Epithelial cell of prostate (primary cell): Measurements from ENCODE around the gene SSBP3.
A peak's percentile ranks its signal among the peaks of the same experiment; 100 is the strongest.

Experiments
- DNase-seq: peaks from one replicate; pipeline ENCODE4 v3.0.0-alpha.2; 2011; ENCODE audit warnings: low read depth, low spot score
- H3K27ac ChIP-seq: fragments of 450-650 bp; 2 replicates; pipeline ENCODE4 v1.5.1; 2017; ENCODE audit warnings: mild to moderate bottlenecking

SSBP3 gene

GRCh38 chr1:54318246-54318814 lies 87.9 kb downstream of the SSBP3 start:
- H3K27ac ChIP-seq = no peak overlapping the region
- DNase-seq = no peak

- DNase-seq = no peak
- H3K27ac ChIP-seq = no peak overlapping the region
Observed at GRCh38 chr1:54317084-54317483, 89.1 kb downstream of the SSBP3 start.

DNA sequence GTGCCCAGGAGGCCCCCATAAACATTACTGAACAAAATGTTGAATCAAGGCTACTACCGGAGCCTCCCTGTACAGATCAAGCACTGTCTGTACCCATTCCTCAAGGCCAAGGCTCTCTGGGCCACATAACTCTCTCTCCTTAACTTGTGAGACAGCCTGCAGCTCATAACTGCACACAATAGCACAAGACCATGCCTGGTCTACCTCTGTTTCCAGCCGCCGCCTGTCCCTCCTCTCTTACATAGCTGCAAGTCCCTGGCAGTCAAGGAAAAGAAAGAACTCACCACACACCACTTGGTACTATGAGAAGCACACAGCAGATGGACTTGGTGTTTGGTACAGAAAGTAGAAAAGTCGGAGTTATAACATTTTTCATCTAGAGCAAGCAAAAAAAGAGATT lies 91.1 kb downstream of the SSBP3 start:
- DNase-seq = no peak
- H3K27ac ChIP-seq = no peak overlapping the region

DNA sequence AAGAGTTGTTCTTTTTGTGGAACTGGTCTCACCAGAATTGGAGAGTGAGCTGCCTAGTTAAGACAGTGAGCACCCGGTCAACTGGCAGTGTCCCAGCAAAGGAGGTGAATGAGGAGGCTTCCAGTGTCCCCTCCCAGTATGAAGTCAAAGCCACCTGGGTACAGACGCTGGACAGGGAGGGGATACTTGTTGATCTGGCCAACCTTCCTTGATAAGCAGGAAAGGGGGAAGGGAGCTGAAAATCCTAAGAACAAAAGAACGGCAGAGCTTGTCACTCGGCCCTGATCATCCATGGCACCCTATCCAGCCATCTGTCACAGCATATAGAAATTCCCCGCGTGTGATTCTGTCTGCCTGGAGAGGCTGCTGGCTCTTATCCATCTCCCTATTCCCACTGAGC lies 91.5 kb downstream of the SSBP3 start:
- H3K27ac ChIP-seq = no peak overlapping the region
- no peak for DNase-seq

- no peak for DNase-seq
- H3K27ac ChIP-seq = no peak overlapping the region
Observed at GRCh38 chr1:54312796-54313316, 93.3 kb downstream of the SSBP3 start.

GRCh38 chr1:54311506-54311905 lies 94.7 kb downstream of the SSBP3 start:
- no peak overlapping the region for H3K27ac ChIP-seq
- DNase-seq = no peak

DNA sequence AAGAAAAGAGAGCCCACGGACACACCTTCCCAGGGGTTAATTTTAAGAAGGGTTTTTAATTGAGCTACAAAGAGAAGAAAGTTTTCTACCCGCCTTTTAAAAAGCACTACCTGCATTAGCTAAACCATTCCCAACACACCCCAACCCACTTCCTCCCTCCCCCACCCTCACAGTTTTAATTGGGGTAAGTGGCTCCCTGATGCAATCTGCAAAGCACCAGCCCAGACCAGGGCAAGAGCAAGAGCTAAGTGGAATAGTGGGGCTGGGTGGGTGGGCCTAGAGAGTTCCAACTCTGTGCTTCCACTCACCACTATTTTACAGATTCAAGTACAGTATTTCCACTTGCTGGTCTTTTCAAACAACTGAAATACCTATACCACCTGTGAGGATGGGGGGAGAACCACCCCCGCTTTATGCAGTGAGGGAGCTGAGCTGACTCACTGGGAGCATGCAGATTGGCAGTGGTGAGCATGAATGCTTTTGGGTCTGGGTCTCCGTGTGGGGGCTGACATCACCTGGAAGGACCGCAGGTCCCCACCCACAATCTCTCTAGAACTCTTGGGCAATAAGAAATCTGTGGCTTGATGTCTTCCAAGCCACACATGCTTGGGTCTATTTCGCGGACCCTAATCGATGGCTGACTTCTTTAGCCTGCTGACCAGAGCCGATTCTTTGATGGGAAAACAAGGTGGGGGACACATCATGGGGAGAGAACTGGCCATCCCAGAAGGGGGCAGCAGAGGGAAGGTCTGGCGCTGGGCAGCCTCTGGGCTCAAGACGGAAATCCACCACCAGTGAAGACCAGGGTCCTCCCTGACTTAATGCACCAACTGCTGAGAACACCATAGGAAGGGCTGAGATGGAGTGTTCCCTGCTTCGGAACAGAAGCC lies 95.5 kb downstream of the SSBP3 start:
- DNase-seq = no peak
- no peak overlapping the region for H3K27ac ChIP-seq

DNA sequence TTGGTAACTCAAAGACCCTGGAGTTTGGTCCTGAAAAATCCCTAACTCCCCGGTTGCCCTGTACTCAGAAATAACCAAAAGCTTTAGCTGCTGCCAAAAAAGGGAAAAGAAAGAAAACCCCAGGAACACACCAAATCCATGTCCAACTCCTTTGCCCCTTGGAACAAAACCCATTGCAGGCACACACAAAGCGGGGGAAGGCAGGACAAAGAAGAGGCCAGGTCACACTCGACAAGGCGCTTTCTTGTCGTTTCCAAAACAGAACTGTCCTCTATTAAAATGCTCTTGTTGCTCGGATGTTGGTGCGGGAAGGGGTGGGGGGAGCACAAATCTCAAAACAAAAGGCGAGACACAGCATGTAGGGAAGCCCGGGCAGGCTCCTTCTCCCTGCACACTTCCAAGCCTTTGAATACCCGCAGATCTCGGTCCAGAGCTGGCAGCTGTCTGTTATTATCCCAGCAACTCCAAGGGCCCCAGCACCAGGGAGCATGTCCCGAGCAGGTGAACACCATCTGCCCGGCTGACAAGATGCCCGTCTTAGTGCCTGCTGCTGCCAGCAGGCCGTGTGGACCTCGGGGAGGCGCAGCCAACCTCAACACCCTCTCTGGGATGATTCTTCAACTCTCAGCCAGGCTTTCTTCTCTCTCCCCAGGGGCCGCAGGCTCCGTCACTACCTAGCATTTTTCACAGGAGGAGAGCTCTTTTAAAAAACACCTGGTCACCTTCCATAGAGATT lies 96.4 kb downstream of the SSBP3 start:
- DNase-seq = no peak
- no peak overlapping the region for H3K27ac ChIP-seq

GRCh38 chr1:54307305-54307704 lies 98.9 kb downstream of the SSBP3 start:
- no peak overlapping the region for H3K27ac ChIP-seq
- no peak for DNase-seq

GRCh38 chr1:54305906-54306514 lies 100.2 kb downstream of the SSBP3 start:
- H3K27ac ChIP-seq = no peak overlapping the region
- DNase-seq = no peak

DNA sequence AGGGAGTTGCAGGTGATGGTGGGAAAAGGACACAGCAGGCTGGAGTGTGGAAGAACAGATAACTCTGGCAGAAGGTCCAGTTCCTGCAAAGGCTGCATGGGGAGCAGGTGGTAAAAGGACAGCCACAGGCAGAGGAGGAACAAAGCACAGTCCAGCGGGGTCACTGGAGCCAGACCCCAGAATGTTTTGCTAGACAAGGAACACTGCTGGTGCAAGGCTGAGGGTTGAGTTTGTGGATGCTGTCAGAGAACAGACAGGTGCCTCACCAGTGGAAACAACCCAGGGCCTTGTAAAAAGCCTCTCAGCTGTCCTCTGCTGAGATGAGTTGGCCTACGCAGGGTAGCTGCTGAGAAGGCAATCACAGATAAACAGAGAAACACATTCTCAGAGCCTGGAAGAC lies 101.7 kb downstream of the SSBP3 start:
- no peak overlapping the region for H3K27ac ChIP-seq
- DNase-seq = no peak

GRCh38 chr1:54302951-54303843 lies 103.0 kb downstream of the SSBP3 start:
- DNase-seq = no peak

GRCh38 chr1:54302549-54302948 lies 103.6 kb downstream of the SSBP3 start:
- no peak for DNase-seq
- H3K27ac ChIP-seq = no peak overlapping the region

More at GRCh38 chr1:54302951-54303843, 103.0 kb downstream of the SSBP3 start:
- no peak overlapping the region for H3K27ac ChIP-seq

DNA sequence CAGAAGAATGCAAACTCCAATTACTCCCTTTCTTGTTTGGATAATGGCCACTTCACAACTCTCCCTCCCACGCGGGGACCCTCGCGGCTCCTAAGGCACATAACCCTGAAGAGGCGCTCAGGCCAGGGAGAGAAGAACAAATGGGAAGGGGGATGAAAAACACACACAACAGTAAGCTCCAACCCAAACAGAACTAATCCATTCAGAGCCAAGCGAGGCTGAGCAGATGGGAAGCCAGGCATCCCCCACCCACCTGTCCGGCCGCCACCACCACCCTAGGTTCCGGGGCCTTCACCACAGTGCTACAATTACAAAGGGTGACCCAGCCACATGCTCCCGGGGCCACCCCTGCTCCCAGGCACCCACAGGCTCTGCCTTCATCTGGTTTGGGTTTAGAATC lies 104.7 kb downstream of the SSBP3 start:
- no peak for DNase-seq
- H3K27ac ChIP-seq = no peak overlapping the region

- H3K27ac ChIP-seq = no peak overlapping the region
- no peak for DNase-seq
Observed at GRCh38 chr1:54300401-54300800, 105.8 kb downstream of the SSBP3 start.

DNA sequence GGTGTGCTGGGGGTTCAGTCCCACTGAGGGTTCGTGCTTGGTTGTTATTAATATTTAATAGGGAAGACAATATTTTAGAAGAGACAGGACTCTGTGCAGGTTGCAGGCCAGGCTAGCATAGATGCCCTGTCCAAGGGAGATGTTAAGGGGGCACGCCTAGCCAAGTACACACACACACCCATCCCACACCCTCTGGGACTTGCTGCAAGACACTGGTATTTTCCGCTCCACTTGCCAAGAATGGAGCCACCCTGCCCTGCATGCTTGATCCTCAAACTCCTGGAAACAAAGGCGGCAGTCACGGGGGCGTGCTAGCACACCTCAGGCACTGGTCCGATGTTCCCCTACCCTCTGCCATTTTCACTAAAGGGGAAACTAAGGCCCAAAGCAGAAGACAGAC lies 107.2 kb downstream of the SSBP3 start:
- no peak overlapping the region for H3K27ac ChIP-seq

DNA sequence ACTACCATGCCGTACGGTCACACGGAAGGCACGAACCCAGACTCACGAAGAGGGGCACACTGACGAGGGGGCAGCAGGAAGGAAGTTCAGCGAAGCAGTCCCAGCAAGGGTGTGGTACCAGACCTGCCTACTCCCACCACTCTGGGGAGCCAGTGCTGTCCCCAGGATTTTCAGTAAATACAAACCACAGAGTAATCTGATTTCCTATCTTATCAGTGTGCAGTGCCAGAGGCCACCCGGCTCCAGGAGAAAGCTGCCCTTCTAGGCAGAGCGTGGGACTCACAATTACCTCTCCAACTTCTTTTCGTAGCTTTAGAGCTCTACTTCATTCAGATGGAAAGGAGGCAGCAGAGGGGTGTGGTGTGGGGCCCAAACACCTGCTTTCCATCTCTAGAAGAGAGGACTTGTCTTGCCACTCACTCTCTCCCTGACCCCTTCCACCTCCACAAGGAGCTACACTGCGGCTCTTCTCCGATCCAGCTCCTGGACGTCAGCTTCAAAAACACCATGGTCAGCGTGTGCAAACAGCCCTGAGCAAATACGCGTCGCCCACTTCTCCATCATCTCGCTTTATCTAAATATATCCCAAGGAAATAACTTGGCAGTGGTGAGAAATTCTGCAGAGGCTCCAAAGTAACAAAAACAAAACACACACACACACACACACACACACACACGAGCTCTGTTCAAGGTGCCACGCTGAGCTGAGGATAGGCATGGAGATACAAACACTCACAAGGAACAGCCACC lies 107.7 kb downstream of the SSBP3 start:
- DNase-seq = no peak
- peak overlapping the region; percentile 3 for H3K27ac ChIP-seq

More for the DNA sequence above, 107.2 kb downstream of the SSBP3 start:
- DNase-seq = no peak

DNA sequence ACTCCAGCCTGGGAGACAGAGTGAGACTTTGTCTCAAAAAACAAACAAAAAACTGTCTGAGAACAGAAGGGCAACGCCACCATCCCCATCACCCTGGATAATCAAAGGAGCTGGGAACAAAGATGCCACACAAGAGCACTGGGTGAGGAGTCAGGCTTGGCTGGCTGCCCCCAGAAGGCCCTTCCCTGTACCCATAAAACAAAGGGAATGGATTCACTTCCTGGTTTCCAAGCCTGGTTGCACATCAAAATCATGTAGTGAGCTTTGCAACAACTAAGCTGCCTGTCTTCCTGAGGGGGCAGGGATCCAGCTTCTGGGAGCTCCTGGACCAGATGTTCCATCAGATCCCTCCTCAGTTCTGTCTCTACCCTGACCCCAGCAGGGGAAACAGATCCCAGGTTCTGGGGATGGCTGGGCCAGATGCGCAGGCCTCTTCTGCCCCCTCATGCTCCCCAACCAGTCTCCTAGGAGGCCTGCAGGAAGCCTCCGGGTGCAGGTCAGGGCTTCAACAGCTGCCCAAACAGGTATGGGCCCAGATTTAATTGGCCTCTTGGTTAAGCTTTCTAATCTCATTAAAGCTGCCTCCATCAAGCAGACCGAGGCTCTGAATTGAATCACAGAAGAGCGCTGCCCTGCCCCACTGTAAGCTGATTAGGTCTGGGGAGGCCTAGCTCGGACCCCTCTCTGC lies 108.5 kb downstream of the SSBP3 start:
- no peak for DNase-seq
- peak overlapping the region; percentile 3 for H3K27ac ChIP-seq
